H1 (cell line): ENCODE results near the gene DARS2. TPM values are rescaled to one million over a fixed set of nuclear protein-coding genes. Genes with fewer than 3 reads are reported as not detected.

Source experiments
- CTCF ChIA-PET: fragments of 300-600 bp; sonication (Branson Sonifier 250); formaldehyde crosslinking; loops from one replicate; lab custom pipeline; 2021; ENCODE audit not compliant: partially characterized antibody; lab: Charles Lee
- POLR2A ChIA-PET: fragments of 300-600 bp; sonication (Branson Sonifier 250); formaldehyde crosslinking; loops from one replicate; lab custom pipeline; 2021; ENCODE audit warnings: inconsistent platforms; ENCODE audit not compliant: partially characterized antibody; lab: Charles Lee
- DNase-seq, 2 experiments: peaks; one replicate each; pipeline versions ENCODE4 v3.0.0 to v3.0.0-alpha.2; 2010 to 2022; ENCODE audit warnings: low spot score in 2 of 2, low read depth in 1 of 2, mixed read lengths in 1 of 2
- FAIRE-seq: peaks from 2 replicates; lab custom pipeline; 2011; peaks lifted over from hg19 to GRCh38; lab: Jason Lieb, UNC
- H2AFZ ChIP-seq: 2 replicates; pipeline ENCODE4 v1.8.1; 2012; ENCODE audit warnings: low read length, inconsistent platforms
- H2AK5ac ChIP-seq: 2 replicates; pipeline ENCODE4 v1.6.1; 2013; ENCODE audit warnings: low read depth, low read length
- H2BK120ac ChIP-seq: replicated peaks from 2 replicates; pipeline ENCODE3; 2013; ENCODE audit warnings: low read depth, low read length, inconsistent platforms
- H2BK12ac ChIP-seq: 2 replicates; pipeline ENCODE4 v1.6.1; 2013; ENCODE audit warnings: low read depth, low read length
- H2BK15ac ChIP-seq: 2 replicates; pipeline ENCODE4 v1.6.1; 2013; ENCODE audit warnings: low read length
- H2BK20ac ChIP-seq: 2 replicates; pipeline ENCODE4 v1.6.1; 2013; ENCODE audit warnings: low read length
- H2BK5ac ChIP-seq: 2 replicates; pipeline ENCODE4 v1.6.1; 2013; ENCODE audit warnings: low read depth, low read length
- H3K14ac ChIP-seq: 2 replicates; pipeline ENCODE4 v1.6.1; 2013; ENCODE audit warnings: inconsistent platforms; ENCODE audit not compliant: insufficient read length
- H3K18ac ChIP-seq: 2 replicates; pipeline ENCODE4 v1.6.1; 2013; ENCODE audit warnings: low read length; ENCODE audit errors: extremely low read depth
- H3K23ac ChIP-seq: 2 replicates; pipeline ENCODE4 v1.6.1; 2013; ENCODE audit warnings: inconsistent platforms; ENCODE audit not compliant: insufficient read length
- H3K23me2 ChIP-seq: 2 replicates; pipeline ENCODE4 v1.6.1; 2013; ENCODE audit warnings: low read depth, low read length
- H3K27ac ChIP-seq: 2 replicates; pipeline ENCODE4 v1.6.1; 2011; ENCODE audit warnings: low read depth, low read length, inconsistent platforms
- H3K27me3 ChIP-seq, 4 experiments: replicated peaks in 1 of 4; 1 replicate in 1 of 4; 2 replicates in 3 of 4; pipeline versions ENCODE4 v1.6.1 to v1.8.1; 2011 to 2013; ENCODE audit warnings: low read length in 3 of 4, mild to moderate bottlenecking in 3 of 4, inconsistent platforms in 2 of 4, mixed read lengths in 2 of 4, moderate library complexity in 1 of 4; ENCODE audit not compliant: control insufficient read depth in 3 of 4, insufficient read depth in 3 of 4; ENCODE audit errors: extremely low read depth in 1 of 4
- H3K36me3 ChIP-seq, 4 experiments: 2 replicates each; pipeline versions ENCODE4 v1.6.1 to v1.8.1; 2011 to 2013; ENCODE audit warnings: mild to moderate bottlenecking in 4 of 4, low read length in 3 of 4, moderate library complexity in 2 of 4, control low read depth in 1 of 4, inconsistent platforms in 1 of 4; ENCODE audit not compliant: insufficient read depth in 4 of 4, control insufficient read depth in 2 of 4
- H3K4ac ChIP-seq: replicated peaks from 2 replicates; pipeline ENCODE3; 2013; ENCODE audit warnings: low read length, low read depth, mixed read lengths, inconsistent platforms; ENCODE audit not compliant: insufficient read length
- H3K4me1 ChIP-seq, 4 experiments: replicated peaks in 1 of 4; 1 replicate in 1 of 4; 2 replicates in 3 of 4; pipeline versions ENCODE4 v1.6.1 to v1.8.1; 2011 to 2013; ENCODE audit warnings: low read length in 3 of 4, inconsistent platforms in 2 of 4, mixed read lengths in 1 of 4; ENCODE audit not compliant: insufficient read depth in 4 of 4, control insufficient read depth in 3 of 4
- H3K4me2 ChIP-seq, 2 experiments: 2 replicates each; pipeline versions ENCODE4 v1.6.1 to v1.8.1; 2011 to 2013; ENCODE audit warnings: low read depth in 2 of 2, low read length in 2 of 2, control low read depth in 1 of 2, inconsistent platforms in 1 of 2, mild to moderate bottlenecking in 1 of 2; ENCODE audit not compliant: insufficient read depth in 1 of 2
- H3K4me3 ChIP-seq, 4 experiments: fragments of 200-600, 300-600 bp in 1 of 4; sonication (generic), shearing (Covaris generic), sonication (Bioruptor Twin) in 1 of 4; 2 replicates each; pipeline versions ENCODE4 v1.5.1 to v1.8.1; 2011 to 2016; ENCODE audit warnings: low read length in 4 of 4, low read depth in 3 of 4, control low read depth in 2 of 4, inconsistent platforms in 2 of 4, mild to moderate bottlenecking in 2 of 4, mixed read lengths in 1 of 4, moderate library complexity in 1 of 4; ENCODE audit not compliant: insufficient read depth in 2 of 4; ENCODE audit errors: extremely low read depth in 1 of 4
- H3K56ac ChIP-seq: replicated peaks from 2 replicates; pipeline ENCODE3; 2013; ENCODE audit warnings: low read depth, mild to moderate bottlenecking, mixed read lengths, low read length, inconsistent platforms; ENCODE audit not compliant: insufficient read length
- H3K79me1 ChIP-seq: 2 replicates; pipeline ENCODE4 v1.6.1; 2013; ENCODE audit warnings: low read depth, low read length, control low read depth
- H3K79me2 ChIP-seq, 2 experiments: 2 replicates each; pipeline versions ENCODE4 v1.6.1 to v1.8.1; 2012 to 2013; ENCODE audit warnings: low read length in 2 of 2, mild to moderate bottlenecking in 2 of 2, inconsistent platforms in 1 of 2; ENCODE audit not compliant: insufficient read depth in 2 of 2, control insufficient read depth in 1 of 2
- H3K9ac ChIP-seq, 4 experiments: replicated peaks in 1 of 4; 1 replicate in 1 of 4; 2 replicates in 3 of 4; pipeline versions ENCODE4 v1.6.1 to v1.8.1; 2011 to 2013; ENCODE audit warnings: low read depth in 3 of 4, low read length in 3 of 4, control low read depth in 2 of 4, mild to moderate bottlenecking in 2 of 4, moderate library complexity in 2 of 4, inconsistent platforms in 1 of 4; ENCODE audit errors: extremely low read depth in 1 of 4
- H3K9me3 ChIP-seq, 2 experiments: 2 replicates each; pipeline versions ENCODE4 v1.6.1 to v1.8.1; 2012 to 2013; ENCODE audit warnings: mild to moderate bottlenecking in 2 of 2, moderate library complexity in 2 of 2, control low read depth in 1 of 2, inconsistent platforms in 1 of 2, low read depth in 1 of 2, low read length in 1 of 2, mixed read lengths in 1 of 2; ENCODE audit not compliant: insufficient read depth in 2 of 2
- H4K20me1 ChIP-seq, 2 experiments: replicated peaks in 1 of 2; 2 replicates each; pipeline versions ENCODE3 to v1.8.1; 2011 to 2013; ENCODE audit warnings: inconsistent platforms in 2 of 2, low read length in 2 of 2, mild to moderate bottlenecking in 1 of 2; ENCODE audit not compliant: insufficient read depth in 2 of 2, control insufficient read depth in 1 of 2
- H4K5ac ChIP-seq: 2 replicates; pipeline ENCODE4 v1.6.1; 2013; ENCODE audit warnings: low read length, low read depth, mixed read lengths, inconsistent platforms; ENCODE audit not compliant: insufficient read length
- H4K8ac ChIP-seq: 2 replicates; pipeline ENCODE4 v1.8.0; 2013; ENCODE audit warnings: mild to moderate bottlenecking, moderate library complexity, low read length, inconsistent platforms; ENCODE audit not compliant: insufficient read depth; ENCODE audit errors: extremely low read depth
- H4K91ac ChIP-seq: replicated peaks from 2 replicates; pipeline ENCODE3; 2013; ENCODE audit warnings: low read length, mixed read lengths, inconsistent platforms; ENCODE audit not compliant: insufficient read length
- CEBPB ChIP-seq: IDR thresholded peaks from 2 replicates; pipeline ENCODE4 v1.6.1; 2012; ENCODE audit warnings: low read depth, low read length
- CHD1 ChIP-seq: IDR thresholded peaks from 2 replicates; pipeline ENCODE4 v1.6.1; 2012; ENCODE audit warnings: low read depth, low read length, improper control_type of control experiment
- HDAC2 ChIP-seq, 2 experiments: fragments of 300-600 bp in 1 of 2; sonication (generic) in 1 of 2; IDR thresholded peaks; 2 replicates each; pipeline ENCODE4 v1.6.1; 2011 to 2012; ENCODE audit warnings: low read depth in 2 of 2, low read length in 2 of 2, mild to moderate bottlenecking in 2 of 2, moderate library complexity in 2 of 2, borderline replicate concordance in 1 of 2, inconsistent platforms in 1 of 2
- POLR2AphosphoS5 ChIP-seq: IDR thresholded peaks from 2 replicates; pipeline ENCODE4 v1.6.1; 2011; ENCODE audit warnings: low read depth, low read length
- WGBS, 2 experiments: shearing (Covaris generic) in 1 of 2; methylation state at CpG; one replicate each; pipeline versions ENCODE4 v1.1.6 to v1.1.7; 2013 to 2015; ENCODE audit warnings: low lambda C conversion rate in 2 of 2, mixed read lengths in 2 of 2, inconsistent platforms in 1 of 2, low coverage in 1 of 2, missing lambda C conversion rate in 1 of 2; ENCODE audit not compliant: insufficient replicate concordance in 2 of 2, insufficient coverage in 1 of 2, insufficient read length in 1 of 2; ENCODE audit errors: extremely low coverage in 1 of 2, missing lambda C conversion rate in 1 of 2; 5-methylcytosine and 5-hydroxymethylcytosine counted together
- polyA plus RNA-seq, 7 experiments: library from polyadenylated mRNA; depleted of rRNA in 3 of 7; stranded (reverse) in 5 of 7; unstranded in 2 of 7; fragments of >200 nt in 5 of 7; fragments of 200-250 nt in 2 of 7; gene quantifications; 1 replicate in 5 of 7; 2 replicates in 1 of 7; 4 replicates in 1 of 7; pipeline versions ENCODE4 v1.2.1 to v1.2.3, GENCODE V29; 2011 to 2013; ENCODE audit warnings: missing spikeins in 2 of 7, mixed read lengths in 2 of 7
- total RNA-seq: library from RNA; stranded (reverse); fragmentation: NEBNext Ultra II Directional; extraction: Animal tissue kit (Norgen Biotek cat#: 25700); gene quantifications from 2 replicates; pipeline ENCODE4 v1.2.1, GENCODE V29; 2021
- TF ChIP-seq, protein P1 (sequence below): IDR thresholded peaks from 2 replicates; pipeline ENCODE4 v1.6.1; 2012; ENCODE audit warnings: low read length, inconsistent platforms
- TF ChIP-seq, protein P2 (sequence below): IDR thresholded peaks from 2 replicates; pipeline ENCODE4 v1.6.1; 2012; ENCODE audit warnings: inconsistent platforms

The DARS2 gene
- total and polyA plus RNA-seq, 2 of the 8 experiments (the other 6 are each of a cell fraction or from before 2014, with no cell fraction given) = 21.0 to 35.2 TPM

DNA sequence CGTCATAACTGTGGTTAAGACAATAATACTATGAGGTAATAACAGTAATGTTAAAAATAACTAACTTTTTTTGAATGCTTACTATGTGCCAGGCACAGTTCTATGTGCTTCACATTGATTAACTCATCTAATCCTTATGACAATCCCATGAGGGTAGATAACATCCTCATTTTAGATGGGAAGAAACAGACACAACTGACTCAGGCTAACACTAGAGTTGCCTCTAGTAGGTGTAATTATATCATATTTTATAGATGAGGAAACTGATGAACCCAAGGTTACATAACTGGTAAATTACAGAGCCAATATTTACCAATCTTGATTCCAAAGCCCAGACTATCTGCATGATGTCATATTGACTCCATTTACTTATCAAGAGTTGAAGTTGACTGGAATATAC lies 69.1 kb downstream of the DARS2 start:
- H3K36me3 ChIP-seq = no peaks in the 10 kb centered on the region; a peak in 1 of 8 replicates
- TF ChIP-seq, protein P1, sequence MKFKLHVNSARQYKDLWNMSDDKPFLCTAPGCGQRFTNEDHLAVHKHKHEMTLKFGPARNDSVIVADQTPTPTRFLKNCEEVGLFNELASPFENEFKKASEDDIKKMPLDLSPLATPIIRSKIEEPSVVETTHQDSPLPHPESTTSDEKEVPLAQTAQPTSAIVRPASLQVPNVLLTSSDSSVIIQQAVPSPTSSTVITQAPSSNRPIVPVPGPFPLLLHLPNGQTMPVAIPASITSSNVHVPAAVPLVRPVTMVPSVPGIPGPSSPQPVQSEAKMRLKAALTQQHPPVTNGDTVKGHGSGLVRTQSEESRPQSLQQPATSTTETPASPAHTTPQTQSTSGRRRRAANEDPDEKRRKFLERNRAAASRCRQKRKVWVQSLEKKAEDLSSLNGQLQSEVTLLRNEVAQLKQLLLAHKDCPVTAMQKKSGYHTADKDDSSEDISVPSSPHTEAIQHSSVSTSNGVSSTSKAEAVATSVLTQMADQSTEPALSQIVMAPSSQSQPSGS = no peak
- TF ChIP-seq CEBPB = no peak
- TF ChIP-seq HDAC2 (IDR thresholded peaks at IDR 0.05; ENCODE audit: borderline replicate concordance in 1 of 2, low read depth in 2 of 2, low read length in 2 of 2) = no peak
- TF ChIP-seq, protein P2, sequence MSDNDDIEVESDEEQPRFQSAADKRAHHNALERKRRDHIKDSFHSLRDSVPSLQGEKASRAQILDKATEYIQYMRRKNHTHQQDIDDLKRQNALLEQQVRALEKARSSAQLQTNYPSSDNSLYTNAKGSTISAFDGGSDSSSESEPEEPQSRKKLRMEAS = no peak
- TF ChIP-seq CHD1 = no peak
- no peak for TF ChIP-seq POLR2AphosphoS5
- H2BK12ac ChIP-seq = no peak overlapping the region
- no peak overlapping the region for H3K56ac ChIP-seq
- H2AFZ ChIP-seq = no peak overlapping the region
- no peak overlapping the region for H3K9ac ChIP-seq
- CTCF ChIA-PET = interaction anchor here (1.5 kb wide), 1 partner anchor 20 kb away, joined by 3 read pairs; no protein-coding TSS in a partner anchor
- no peaks in the 10 kb centered on the region for H3K27me3 ChIP-seq
- H4K91ac ChIP-seq = no peak overlapping the region
- H3K4me3 ChIP-seq = no peak overlapping the region
- H3K4ac ChIP-seq = no peak overlapping the region
- no peak overlapping the region for H2BK5ac ChIP-seq
- H3K79me1 ChIP-seq = no peaks in the 10 kb centered on the region; the same call in 1 of the 2 replicates
- no peak overlapping the region for H2AK5ac ChIP-seq
- POLR2A ChIA-PET = interaction anchor here (6.8 kb wide), 1 partner anchor 28 kb away, joined by 109 read pairs; the partner anchor contains the start of genes GAS5 and ZBTB37
- H3K79me2 ChIP-seq = no peaks in the 10 kb centered on the region
- H3K18ac ChIP-seq = no peak overlapping the region
- H4K5ac ChIP-seq = no peak overlapping the region
- FAIRE-seq (no peak), DNase-seq (no peak)
- no peak overlapping the region for H2BK20ac ChIP-seq
- no peak overlapping the region for H3K4me2 ChIP-seq
- no peaks in the 10 kb centered on the region for H3K23me2 ChIP-seq
- no peak overlapping the region for H3K14ac ChIP-seq
- no peaks in the 10 kb centered on the region for H3K9me3 ChIP-seq
- WGBS, 2 experiments = 91% methylated on average over 1 of the region's 1 CpG; no CpG with 5 or more reads in 1 of the 2 experiments
- H3K23ac ChIP-seq = no peak overlapping the region
- no peak overlapping the region for H3K27ac ChIP-seq
- H2BK120ac ChIP-seq = no peak overlapping the region
- peaks cover 0 to 5% (median 0%) of the 10 kb centered on the region in 4 experiments; a peak in 1 of 7 replicates for H3K4me1 ChIP-seq
- H4K20me1 ChIP-seq = no peaks in the 10 kb centered on the region
- H2BK15ac ChIP-seq = no peak overlapping the region
- no peak overlapping the region for H4K8ac ChIP-seq
